Stimulated activated CD8-positive, alpha-beta memory T cell treated with anti-CD3 and anti-CD28 coated beads, Interleukin-4, amount 100 ng/mL, for 48 hours (primary cell): ENCODE measurements around the gene BARD1.
"Not testable (repeated sequence)": the region's sequence is repeated elsewhere in the genome, so short reads cannot be mapped to it uniquely, and the experiment has no call there.

Experiments
- DNase-seq: peaks from one replicate; pipeline ENCODE4 v3.0.0-alpha.2; 2020

BARD1 gene

GRCh38 chr2:214808981-214809750, at the start of gene BARD1:
BARD1 (minus strand) TSS chr2:214809683; CDS start chr2:214809569, 114 bp downstream.
- peak; percentile 68 for DNase-seq

GRCh38 chr2:214856137-214856536, 46.7 kb upstream of the BARD1 start:
- no peak for DNase-seq

- DNase-seq: no peak
Observed at GRCh38 chr2:214853906-214854305, 44.4 kb upstream of the BARD1 start.

GRCh38 chr2:214843823-214844222, 34.3 kb upstream of the BARD1 start:
- DNase-seq: no peak

GRCh38 chr2:214839464-214839863, 30.0 kb upstream of the BARD1 start:
- no peak for DNase-seq

GRCh38 chr2:214837466-214837865, 28.0 kb upstream of the BARD1 start:
- DNase-seq: no peak

- no peak for DNase-seq
Observed at GRCh38 chr2:214836568-214836967, 27.1 kb upstream of the BARD1 start.

- DNase-seq: no peak
Observed at GRCh38 chr2:214830794-214831346, 21.4 kb upstream of the BARD1 start.

GRCh38 chr2:214816008-214816533, 6.6 kb upstream of the BARD1 start:
- no peak for DNase-seq

- no peak for DNase-seq
Observed at GRCh38 chr2:214810671-214811070, 1.2 kb upstream of the BARD1 start.

- DNase-seq: peak; percentile 100
Observed at GRCh38 chr2:214809751-214810564, 475 bp upstream of the BARD1 start.

- no peak for DNase-seq
Observed at GRCh38 chr2:214807653-214808052, 1.8 kb downstream of the BARD1 start.

GRCh38 chr2:214801768-214802397, 7.6 kb downstream of the BARD1 start:
- no peak for DNase-seq

- no peak for DNase-seq
Observed at GRCh38 chr2:214801068-214801467, 8.4 kb downstream of the BARD1 start.

- no peak for DNase-seq
Observed at GRCh38 chr2:214800180-214800579, 9.3 kb downstream of the BARD1 start.

- no peak for DNase-seq
Observed at GRCh38 chr2:214796911-214797310, 12.6 kb downstream of the BARD1 start.

GRCh38 chr2:214783181-214783580, 26.3 kb downstream of the BARD1 start:
- DNase-seq: not testable (repeated sequence)

- DNase-seq: no peak
Observed at GRCh38 chr2:214782671-214783070, 26.8 kb downstream of the BARD1 start.

GRCh38 chr2:214781226-214781625, 28.3 kb downstream of the BARD1 start:
- no peak for DNase-seq

- DNase-seq: no peak
Observed at GRCh38 chr2:214775971-214776370, 33.5 kb downstream of the BARD1 start.

GRCh38 chr2:214774108-214774507, 35.4 kb downstream of the BARD1 start:
- no peak for DNase-seq

GRCh38 chr2:214772443-214773015, 37.0 kb downstream of the BARD1 start:
- DNase-seq: no peak

GRCh38 chr2:214765180-214765579, 44.3 kb downstream of the BARD1 start:
- no peak for DNase-seq
